GM12878 (cell line): Measurements from ENCODE around the gene PRSS8.

ENCODE experiments used
- ATF2 ChIP-seq: IDR thresholded peaks from 2 replicates; pipeline ENCODE4 v1.6.1; 2012; ENCODE audit warnings: low read length, inconsistent platforms
- CHD4 ChIP-seq: fragments of 200-600 bp; sonication (generic); IDR thresholded peaks from 2 replicates; pipeline ENCODE4 v1.6.1; 2016; ENCODE audit warnings: mild to moderate bottlenecking
- CREM ChIP-seq: IDR thresholded peaks from 2 replicates; pipeline ENCODE4 v1.6.1; 2014; ENCODE audit warnings: antibody characterized with exemption, low read depth
- CTCF ChIP-seq, 3 experiments: IDR thresholded peaks in 2 of 3; conservative IDR thresholded peaks in 1 of 3; 2 replicates each; pipeline ENCODE4 v1.5.1; 2011; ENCODE audit warnings: low read depth in 3 of 3, low read length in 3 of 3, mild to moderate bottlenecking in 3 of 3, control low read depth in 2 of 3, moderate library complexity in 2 of 3, inconsistent platforms in 1 of 3, mixed read lengths in 1 of 3; ENCODE audit not compliant: control insufficient read depth in 2 of 3, insufficient read depth in 1 of 3; ENCODE audit errors: extremely low read depth in 1 of 3
- EGR1 ChIP-seq, 2 experiments: IDR thresholded peaks; 1 replicate in 1 of 2; 2 replicates in 1 of 2; pipeline ENCODE4 v1.6.1; 2011 to 2012; ENCODE audit warnings: low read depth in 2 of 2, low read length in 2 of 2, borderline replicate concordance in 1 of 2, mild to moderate bottlenecking in 1 of 2, moderate library complexity in 1 of 2
- EP300 ChIP-seq, 2 experiments: fragments of 150-350 bp in 1 of 2; IDR thresholded peaks; 2 replicates each; pipeline ENCODE4 v1.6.1; 2011 to 2012; ENCODE audit warnings: low read depth in 2 of 2, low read length in 2 of 2, borderline replicate concordance in 1 of 2, improper control_type of control experiment in 1 of 2, inconsistent platforms in 1 of 2; ENCODE audit not compliant: control insufficient read depth in 1 of 2
- ESRRA ChIP-seq: IDR thresholded peaks from 2 replicates; pipeline ENCODE4 v1.6.1; 2012; ENCODE audit warnings: mild to moderate bottlenecking, low read length, improper control_type of control experiment
- EZH2 ChIP-seq: IDR thresholded peaks from 2 replicates; pipeline ENCODE4 v1.6.1; 2012; ENCODE audit warnings: low read depth, mild to moderate bottlenecking, control low read depth, inconsistent platforms, low read length, borderline replicate concordance; ENCODE audit not compliant: control insufficient read depth
- GABPA ChIP-seq: IDR thresholded peaks from 2 replicates; pipeline ENCODE4 v1.6.1; 2014; ENCODE audit warnings: antibody characterized with exemption, low read depth, mild to moderate bottlenecking, inconsistent platforms
- JUNB ChIP-seq: IDR thresholded peaks from 2 replicates; pipeline ENCODE4 v1.6.1; 2016; ENCODE audit warnings: antibody characterized with exemption, mild to moderate bottlenecking
- MYC ChIP-seq: IDR thresholded peaks from 2 replicates; pipeline ENCODE4 v1.6.1; 2011; ENCODE audit warnings: mild to moderate bottlenecking, low read length, moderate library complexity, inconsistent platforms; ENCODE audit not compliant: insufficient read depth, insufficient replicate concordance, insufficient read length, severe bottlenecking
- POLR2A ChIP-seq: IDR thresholded peaks from 2 replicates; pipeline ENCODE4 v1.6.1; 2011; ENCODE audit warnings: low read depth, mild to moderate bottlenecking, low read length

- TF ChIP-seq CTCF (IDR thresholded peaks at IDR 0.05 in 2 of 3, conservative IDR thresholded peaks at IDR 0.05 in 1 of 3; ENCODE audit: control insufficient read depth in 2 of 3, extremely low read depth in 1 of 3, insufficient read depth in 1 of 3, low read depth in 3 of 3, low read length in 3 of 3) (no peak), POLR2A (no peak), EZH2 (no peak), ESRRA (no peak), EP300 (IDR thresholded peaks at IDR 0.05; ENCODE audit: borderline replicate concordance in 1 of 2, control insufficient read depth in 1 of 2, low read depth in 2 of 2, low read length in 2 of 2) (no peak), GABPA (no peak), JUNB (no peak), CREM (no peak), ATF2 (no peak), CHD4 (no peak), EGR1 (IDR thresholded peaks at IDR 0.05; ENCODE audit: borderline replicate concordance in 1 of 2, low read depth in 2 of 2, low read length in 2 of 2) (no peak), MYC (no peak)
These were observed 46.3 kb downstream of the PRSS8 start for GRCh38 chr16:31089199-31089598.
